Right lung (tissue), 5 donors: ENCODE data around the gene TFRC. TPM values are rescaled to one million over a fixed set of nuclear protein-coding genes. Genes with fewer than 3 reads are reported as not detected.
"Not testable (repeated sequence)": the region's sequence is repeated elsewhere in the genome, so short reads cannot be mapped to it uniquely, and the experiment has no call there.

Experiments used
- DNase-seq, 2 donors: peaks; one replicate each; pipeline ENCODE4 v3.0.0-alpha.2; 2013
- polyA plus RNA-seq, 5 donors: library from polyadenylated mRNA; unstranded; fragments of 120-200 nt; gene quantifications; one replicate each; pipeline versions ENCODE4 v1.2.1 to v1.2.3, GENCODE V29; 2013; ENCODE audit warnings: inconsistent platforms in 1 of 5, low replicate concordance in 1 of 5; ENCODE audit not compliant: insufficient read length in 5 of 5, insufficient read depth in 1 of 5

TFRC gene
- polyA plus RNA-seq, 5 donors = 32.4 to 56.9 (median 44.8) TPM

DNA sequence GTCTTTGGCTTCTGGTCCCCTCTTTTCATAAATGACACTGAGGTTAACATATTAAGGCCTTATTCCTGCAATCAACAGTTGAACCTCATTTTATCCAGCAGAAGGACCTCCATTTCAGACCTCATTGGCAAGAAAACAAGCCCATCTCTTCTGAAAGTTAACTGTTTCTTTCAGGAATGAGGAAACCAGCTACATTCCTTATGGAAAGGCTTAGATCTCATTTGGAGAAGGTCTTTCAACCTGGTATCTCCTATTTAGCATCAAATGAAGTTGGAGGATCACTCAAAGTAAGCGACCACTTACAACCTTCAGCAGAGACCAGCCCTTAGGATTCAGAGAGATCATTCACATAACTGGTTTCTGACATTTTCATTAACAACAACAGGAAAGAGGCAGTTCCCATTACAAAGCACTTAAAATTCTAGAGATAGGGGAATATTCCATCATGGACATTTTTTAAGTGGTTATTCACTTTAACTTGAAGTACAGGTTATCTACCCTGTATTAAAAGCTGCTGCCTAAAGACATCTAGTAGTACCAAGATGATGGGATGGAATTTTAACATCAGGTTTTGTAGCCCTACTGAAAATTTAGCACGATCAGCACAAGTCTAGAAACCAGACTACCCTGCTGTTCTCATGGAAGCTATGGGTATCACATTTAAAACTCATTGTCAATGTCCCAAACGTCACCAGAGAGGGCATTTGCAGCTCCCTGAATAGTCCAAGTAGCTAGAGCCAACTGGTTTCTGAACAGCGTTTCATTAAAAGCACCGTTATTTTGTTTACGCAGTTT is 30.4 kb downstream of the TFRC start:
- no peak for DNase-seq

DNA sequence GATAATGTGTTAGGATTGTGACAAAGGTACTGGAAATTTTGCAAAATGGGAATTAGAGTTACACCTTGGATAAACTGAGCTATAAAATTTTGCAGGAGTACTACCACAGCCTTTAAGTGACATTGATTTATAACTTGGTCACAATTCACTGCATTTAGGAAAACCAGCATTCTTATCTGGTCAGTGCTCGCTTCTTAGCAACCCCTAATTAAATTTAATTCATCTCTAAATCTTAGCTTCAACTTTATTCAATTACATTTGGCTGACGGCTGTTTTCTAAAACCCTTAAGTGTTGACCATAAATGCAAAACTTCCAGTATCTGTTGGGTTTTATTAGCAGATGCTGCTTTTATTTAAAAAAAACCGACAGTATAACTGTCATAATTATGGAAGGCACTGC is 31.3 kb downstream of the TFRC start:
- DNase-seq = no peak

- DNase-seq = no peak
Measured at GRCh38 chr3:196049653-196050052, 32.2 kb downstream of the TFRC start.

DNA sequence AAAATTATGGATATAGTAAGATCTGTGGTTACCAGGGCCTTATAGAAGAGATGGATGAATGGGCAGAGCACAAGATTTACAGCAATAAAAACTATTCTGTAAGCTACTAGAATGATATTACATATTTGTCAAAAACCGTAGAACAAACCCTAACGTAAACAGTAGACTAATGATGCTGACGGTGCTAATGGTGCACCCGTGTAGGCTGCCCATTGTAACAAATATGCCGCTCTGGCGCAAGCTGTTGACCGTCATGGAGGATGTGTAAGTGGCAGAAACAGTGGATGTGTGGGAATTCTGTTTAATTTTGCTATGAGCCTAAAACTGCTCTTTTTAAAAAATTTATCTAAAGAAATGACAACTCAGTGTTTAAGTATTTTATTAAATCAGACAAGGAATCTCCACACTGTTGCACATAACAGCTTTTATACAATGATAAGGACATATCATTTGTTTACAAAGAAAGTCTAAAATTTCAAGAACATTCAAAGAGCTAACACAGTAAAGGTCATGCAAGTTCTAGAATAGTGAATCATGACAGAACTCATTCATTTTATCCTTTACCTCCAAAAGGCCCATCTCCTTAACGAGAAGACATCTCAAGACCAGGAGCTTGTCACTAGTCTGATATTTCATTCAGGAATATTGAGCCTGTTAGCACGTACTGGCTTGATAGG is 32.8 kb downstream of the TFRC start:
- DNase-seq = no peak

DNA sequence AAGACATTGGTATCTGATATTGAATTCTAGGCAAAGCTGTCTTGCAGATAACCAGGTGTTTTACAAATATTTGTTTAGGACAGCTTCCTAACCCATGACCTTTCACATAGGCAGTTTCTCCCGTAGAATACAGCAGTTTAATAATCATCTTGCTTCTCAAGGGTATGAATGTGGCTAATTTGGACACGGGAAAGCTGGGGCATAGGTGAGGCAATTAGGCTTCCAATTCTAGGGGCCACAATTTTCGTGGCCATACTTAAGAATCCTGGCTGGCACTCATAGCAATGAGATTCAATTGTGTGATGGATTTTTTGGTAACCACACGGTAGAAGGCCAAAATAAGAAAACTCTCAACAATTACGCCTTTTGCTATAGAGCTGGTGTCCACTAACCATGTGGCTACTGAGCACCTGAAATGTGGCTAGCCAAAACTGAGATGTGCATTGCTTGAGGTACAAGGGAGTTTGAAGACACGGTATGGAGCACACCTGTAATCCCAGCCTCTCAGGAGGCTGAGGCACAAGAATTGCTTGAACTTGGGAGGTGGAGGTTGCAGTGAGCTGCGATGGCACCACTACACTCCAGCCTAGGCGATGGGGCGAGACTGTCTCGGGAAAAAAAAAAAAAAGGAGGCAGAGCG is 34.4 kb downstream of the TFRC start:
- DNase-seq = no peak

- no peak for DNase-seq
Measured at GRCh38 chr3:196044513-196044912, 37.4 kb downstream of the TFRC start.

GRCh38 chr3:196042673-196043072 is 39.2 kb downstream of the TFRC start:
- DNase-seq = no peak

GRCh38 chr3:196039359-196039758 is 42.5 kb downstream of the TFRC start:
- DNase-seq = no peak

DNA sequence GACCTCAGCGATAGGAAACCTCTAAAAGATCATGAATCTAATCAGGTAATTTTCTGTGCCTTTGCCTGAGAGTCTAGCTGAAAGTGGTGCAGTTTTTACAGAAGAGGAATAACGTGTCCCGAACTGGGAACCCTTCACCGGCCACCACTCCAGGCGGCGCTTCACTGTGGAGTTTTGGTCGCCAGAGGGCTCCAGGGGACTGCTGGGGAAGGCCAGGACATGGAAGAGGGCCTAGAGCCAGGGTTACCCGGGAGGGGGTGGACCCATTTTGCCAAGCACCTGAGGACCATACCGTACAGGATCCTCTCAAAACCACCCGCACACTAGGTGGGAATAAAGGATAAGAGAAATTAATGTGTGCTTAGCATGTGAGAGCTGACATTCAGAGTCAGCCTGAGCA is 55.8 kb downstream of the TFRC start:
- DNase-seq = not testable (repeated sequence)

- DNase-seq = no peak
Measured at GRCh38 chr3:196024968-196025367, 56.9 kb downstream of the TFRC start.

- no peak for DNase-seq
Measured at GRCh38 chr3:196023947-196024346, 57.9 kb downstream of the TFRC start.

GRCh38 chr3:196022499-196022878 is 59.4 kb downstream of the TFRC start:
- not testable (repeated sequence) for DNase-seq

DNA sequence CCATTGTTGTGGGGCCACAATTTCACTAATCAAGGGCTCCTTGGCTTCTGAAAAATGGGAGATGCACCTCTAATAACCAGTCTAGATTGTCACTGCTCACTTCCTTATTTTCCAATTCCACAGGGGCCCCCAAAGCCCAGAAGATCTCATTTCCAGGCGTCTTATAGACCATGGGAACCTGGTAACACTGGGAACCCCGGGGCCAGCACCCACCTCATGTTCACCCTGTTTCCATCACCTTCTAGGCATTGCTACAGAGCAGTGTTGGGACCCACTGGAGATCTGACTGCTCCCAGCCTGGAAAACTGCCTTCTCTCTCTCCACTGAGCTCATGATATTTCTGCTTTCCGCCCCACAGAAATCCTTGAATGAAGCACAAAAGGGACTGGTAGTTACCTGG is 61.5 kb downstream of the TFRC start:
- no peak for DNase-seq

GRCh38 chr3:196019576-196019975 is 62.3 kb downstream of the TFRC start:
- DNase-seq = not testable (repeated sequence)

DNA sequence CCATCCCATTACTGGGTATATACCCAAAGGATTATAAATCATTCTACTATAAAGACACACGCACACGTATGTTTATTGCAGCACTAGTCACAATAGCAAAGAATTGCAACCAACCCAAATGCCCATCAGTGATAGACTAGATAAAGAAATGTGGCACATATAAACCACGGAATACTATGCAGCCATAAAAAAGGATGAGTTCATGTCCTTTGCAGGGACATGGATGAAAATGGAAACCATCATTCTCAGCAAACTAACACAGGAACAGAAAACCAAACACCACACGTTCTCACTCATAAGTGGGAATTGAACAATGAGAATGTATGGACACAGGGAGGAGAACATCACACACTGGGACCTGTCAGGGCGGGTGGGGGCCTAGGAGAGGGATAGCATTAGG is 63.7 kb downstream of the TFRC start:
- DNase-seq = not testable (repeated sequence)

- DNase-seq = no peak
Measured at GRCh38 chr3:196016485-196016884, 65.4 kb downstream of the TFRC start.

DNA sequence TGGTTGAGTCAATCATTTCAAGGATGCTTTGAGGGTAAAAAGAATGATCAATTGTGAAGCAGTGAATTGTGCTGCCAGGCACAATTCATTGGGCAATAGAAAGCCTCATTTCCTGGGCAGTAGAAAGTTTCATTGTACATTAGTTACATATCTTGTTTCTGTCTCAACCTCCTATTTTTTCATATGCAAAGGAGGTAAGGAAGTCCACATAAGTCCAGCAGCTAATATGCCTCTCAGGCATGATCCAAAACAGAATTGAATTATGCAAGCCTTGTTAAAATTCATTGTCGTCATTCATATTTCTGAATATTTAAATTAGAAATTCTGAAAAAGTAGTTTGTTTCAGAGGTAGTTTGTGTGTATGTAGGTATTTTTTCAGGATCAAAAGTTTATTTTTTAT is 65.8 kb downstream of the TFRC start:
- DNase-seq = no peak

DNA sequence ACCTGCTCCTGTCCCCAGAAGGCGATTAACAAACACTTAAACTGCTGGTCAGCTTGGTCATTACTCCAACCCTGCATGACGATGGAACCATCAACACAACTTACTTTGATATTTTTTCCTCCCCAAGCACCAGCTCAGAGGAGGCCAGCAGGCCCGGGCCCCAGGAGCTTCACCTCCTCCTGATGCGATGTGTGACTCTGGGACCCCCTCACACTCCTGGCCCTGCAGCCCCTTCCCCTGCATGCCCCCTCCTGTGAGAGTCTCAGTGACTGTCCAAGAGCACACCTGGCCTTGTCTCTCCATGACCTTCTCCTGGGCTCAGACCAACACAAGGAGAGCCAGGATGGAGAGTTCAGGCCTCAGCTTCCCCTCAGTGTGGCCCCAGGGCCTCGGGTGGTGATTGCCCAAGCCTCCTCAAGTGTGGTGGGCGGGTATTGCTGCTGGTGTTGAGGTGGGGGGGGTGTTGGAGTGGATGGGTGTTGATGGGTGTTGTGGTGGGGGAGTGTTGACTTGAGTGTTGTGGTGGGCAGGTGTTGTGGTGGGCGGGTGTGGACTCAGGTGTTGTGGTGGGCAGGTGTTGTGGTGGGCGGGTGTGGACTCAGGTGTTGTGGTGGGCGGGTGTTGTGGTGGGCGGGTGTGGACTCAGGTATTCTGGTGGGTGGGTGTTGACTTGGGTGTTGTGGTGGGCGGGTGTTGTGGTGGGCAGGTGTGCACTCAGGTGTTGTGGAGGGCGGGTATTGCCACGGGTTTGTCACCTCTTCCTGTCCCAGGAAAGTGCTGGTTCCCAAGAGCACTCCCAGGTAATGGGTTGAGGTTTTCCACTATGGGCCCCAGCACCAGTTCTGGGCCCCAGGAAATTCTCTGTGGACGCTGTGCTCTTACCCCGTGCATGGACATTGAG is 68.1 kb downstream of the TFRC start:
- DNase-seq = no peak

- no peak for DNase-seq
Measured at GRCh38 chr3:196012941-196013476, 68.9 kb downstream of the TFRC start.

DNA sequence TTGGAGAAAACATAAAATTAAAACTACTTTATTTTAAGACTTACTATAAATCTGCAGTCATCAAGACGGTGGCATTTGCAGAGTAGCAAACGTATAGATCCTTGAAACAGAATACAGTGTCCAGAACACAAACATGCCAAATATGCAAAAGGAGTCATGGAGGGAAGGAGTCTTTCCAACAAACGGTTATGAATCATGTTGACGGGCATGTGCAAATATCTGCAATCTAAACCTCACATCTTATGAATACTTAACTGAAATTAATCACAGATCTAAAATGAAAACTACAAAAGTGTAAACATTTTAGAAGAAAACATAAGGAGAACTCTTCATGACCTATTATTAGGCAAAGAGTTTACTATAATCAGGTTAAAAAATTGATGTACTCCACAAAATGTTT is 69.4 kb downstream of the TFRC start:
- no peak for DNase-seq

GRCh38 chr3:196009456-196009855 is 72.4 kb downstream of the TFRC start:
- no peak for DNase-seq

DNA sequence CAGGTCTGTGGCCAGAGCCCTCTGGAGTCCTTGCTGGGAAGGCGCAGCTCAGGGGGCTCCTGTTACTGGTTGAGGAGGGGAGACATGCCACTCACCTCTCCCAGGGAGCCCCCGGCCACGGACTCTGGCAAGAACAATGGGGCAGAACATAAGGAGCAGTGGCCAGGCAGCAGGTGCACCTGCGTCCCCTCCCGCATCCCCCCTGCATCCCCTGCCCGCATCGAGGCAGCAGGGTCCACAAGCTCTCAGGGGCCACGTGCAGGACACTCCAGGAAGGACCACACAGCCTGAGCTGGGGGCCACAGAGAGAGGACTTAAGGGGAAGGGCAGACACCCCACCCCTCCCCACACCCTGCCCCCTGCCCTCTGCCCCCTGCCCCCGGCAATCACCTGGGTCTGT is 73.0 kb downstream of the TFRC start:
- no peak for DNase-seq
